HG03354 (cell line): ENCODE results near the gene HECW1.
"Not testable (repeated sequence)": the region's sequence is repeated elsewhere in the genome, so short reads cannot be mapped to it uniquely, and the experiment has no call there.

ENCODE experiments used
- ATAC-seq: cut with Tn5 transposase; IDR thresholded peaks from one replicate; pipeline ENCODE4 v1.9.1; 2021; ENCODE audit warnings: mild to moderate bottlenecking; ENCODE audit not compliant: unreplicated experiment, poor library complexity, severe bottlenecking

HECW1 gene

GRCh38 chr7:43111630-43112458, 603 bp upstream of the HECW1 start:
- ATAC-seq, result no peak

GRCh38 chr7:43112941-43113621, 634 bp downstream of the HECW1 start:
- ATAC-seq, result no peak

GRCh38 chr7:43113622-43114457, 1.4 kb downstream of the HECW1 start:
- no peak for ATAC-seq

- ATAC-seq, result no peak
These were observed 2.0 kb downstream of the HECW1 start for GRCh38 chr7:43114458-43114780.

GRCh38 chr7:43116451-43116850, 4.0 kb downstream of the HECW1 start:
- ATAC-seq, result no peak

GRCh38 chr7:43117095-43117494, 4.6 kb downstream of the HECW1 start:
- ATAC-seq, result no peak

GRCh38 chr7:43117861-43118260, 5.4 kb downstream of the HECW1 start:
- ATAC-seq, result no peak

- no peak for ATAC-seq
These were observed 5.9 kb downstream of the HECW1 start for GRCh38 chr7:43118313-43118712.

- ATAC-seq, result no peak
These were observed 7.1 kb downstream of the HECW1 start for GRCh38 chr7:43119371-43120075.

- ATAC-seq, result no peak
These were observed 9.5 kb downstream of the HECW1 start for GRCh38 chr7:43121973-43122372.

GRCh38 chr7:43123457-43123856, 11.0 kb downstream of the HECW1 start:
- no peak for ATAC-seq

GRCh38 chr7:43124388-43124787, 11.9 kb downstream of the HECW1 start:
- no peak for ATAC-seq

GRCh38 chr7:43130347-43130746, 17.9 kb downstream of the HECW1 start:
- ATAC-seq, result no peak

- ATAC-seq, result no peak
These were observed 22.7 kb downstream of the HECW1 start for GRCh38 chr7:43135129-43135528.

- no peak for ATAC-seq
These were observed 23.6 kb downstream of the HECW1 start for GRCh38 chr7:43136064-43136463.

- not testable (repeated sequence) for ATAC-seq
These were observed 24.8 kb downstream of the HECW1 start for GRCh38 chr7:43137121-43137744.

GRCh38 chr7:43137811-43138210, 25.4 kb downstream of the HECW1 start:
- ATAC-seq, result no peak

GRCh38 chr7:43138710-43139109, 26.3 kb downstream of the HECW1 start:
- no peak for ATAC-seq

GRCh38 chr7:43139137-43139536, 26.7 kb downstream of the HECW1 start:
- ATAC-seq, result no peak

- ATAC-seq, result no peak
These were observed 27.7 kb downstream of the HECW1 start for GRCh38 chr7:43140186-43140585.
